Stimulated activated CD4-positive, alpha-beta T cell treated with anti-CD3 and anti-CD28 coated beads, Interleukin-12 subunit alpha, Interleukin-12 subunit beta, amount 100 ng/mL, for 48 hours (primary cell): ENCODE measurements around the gene PLXDC2.

Experiments used
- DNase-seq, 3 donors: peaks; one replicate each; pipeline ENCODE4 v3.0.0-alpha.2; 2020; ENCODE audit warnings: low read depth in 2 of 3, low spot score in 1 of 3

PLXDC2 gene

DNA sequence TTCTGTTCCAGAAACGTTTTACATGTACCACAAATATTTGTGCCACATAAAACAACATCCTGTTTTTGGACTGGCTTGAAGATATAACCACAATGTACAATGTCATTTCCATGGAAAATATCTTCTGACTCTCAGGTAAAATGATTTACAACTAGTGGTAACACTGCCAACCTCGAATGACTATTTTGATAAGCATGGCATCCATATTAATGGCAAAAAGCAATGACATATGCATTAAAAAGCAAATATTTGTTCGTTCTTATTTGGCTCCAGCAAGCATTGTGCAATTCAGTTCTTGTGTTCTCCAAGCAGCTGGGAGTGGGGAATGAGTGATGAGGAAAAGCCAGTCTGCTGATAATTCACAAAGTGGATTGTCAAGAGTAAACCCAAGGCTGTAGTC is 289.0 kb downstream of the PLXDC2 start:
- DNase-seq, result no peak

DNA sequence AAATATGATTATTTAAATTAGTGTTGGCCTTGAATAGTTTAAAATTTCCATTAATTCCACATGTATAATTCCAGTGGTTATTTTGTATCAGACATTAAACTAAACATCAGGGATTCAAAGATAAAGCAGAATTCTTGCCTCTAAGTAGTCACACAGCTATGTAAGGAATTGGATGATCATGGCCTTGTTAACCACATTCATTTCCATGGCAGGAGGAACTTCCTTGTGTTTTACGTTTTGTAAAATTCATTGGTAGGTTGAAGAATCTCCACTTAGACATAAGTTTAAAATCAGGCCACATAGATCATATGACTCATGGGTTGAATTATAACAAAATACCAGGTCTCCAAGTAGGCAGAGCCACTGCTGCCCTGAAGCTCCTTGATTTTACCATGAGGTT is 289.7 kb downstream of the PLXDC2 start:
- no peak for DNase-seq

DNA sequence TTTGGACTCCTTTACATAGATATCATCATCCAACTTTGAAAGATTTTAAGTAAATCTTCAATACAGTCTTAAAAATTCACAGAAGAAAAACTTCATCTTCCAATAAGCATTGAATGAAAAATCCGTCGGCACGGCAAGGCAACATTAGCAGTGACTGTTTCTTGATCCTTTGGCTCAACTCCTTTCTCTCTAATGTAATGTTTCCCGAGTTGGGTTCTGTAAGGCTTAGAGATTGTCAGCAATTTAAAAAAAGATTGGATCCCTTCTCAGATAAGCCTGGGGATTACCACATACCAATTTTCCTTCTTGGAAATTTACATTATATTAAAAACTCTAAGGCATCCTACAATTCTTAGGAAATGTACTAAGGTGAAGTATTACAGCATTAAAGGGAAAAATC is 291.8 kb downstream of the PLXDC2 start:
- DNase-seq, result no peak

DNA sequence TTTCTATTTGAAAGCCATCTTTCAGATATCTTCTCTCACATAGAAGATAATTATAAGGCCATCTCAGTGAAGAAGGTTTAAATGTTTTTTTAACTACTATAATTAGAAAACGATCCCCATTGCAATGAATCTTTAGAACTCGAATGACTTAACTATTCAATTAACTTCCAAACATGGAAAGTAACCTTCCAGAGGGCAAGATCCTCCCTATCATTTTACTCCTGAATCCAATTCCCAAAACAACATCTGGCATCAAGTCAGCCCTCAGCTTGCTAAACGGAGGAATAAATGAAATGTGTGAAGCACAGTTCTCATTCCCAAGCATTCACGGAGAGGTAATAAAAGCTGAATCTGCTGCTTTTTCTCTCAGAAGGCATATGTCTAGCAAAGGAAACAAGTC is 293.4 kb downstream of the PLXDC2 start:
- no peak for DNase-seq

DNA sequence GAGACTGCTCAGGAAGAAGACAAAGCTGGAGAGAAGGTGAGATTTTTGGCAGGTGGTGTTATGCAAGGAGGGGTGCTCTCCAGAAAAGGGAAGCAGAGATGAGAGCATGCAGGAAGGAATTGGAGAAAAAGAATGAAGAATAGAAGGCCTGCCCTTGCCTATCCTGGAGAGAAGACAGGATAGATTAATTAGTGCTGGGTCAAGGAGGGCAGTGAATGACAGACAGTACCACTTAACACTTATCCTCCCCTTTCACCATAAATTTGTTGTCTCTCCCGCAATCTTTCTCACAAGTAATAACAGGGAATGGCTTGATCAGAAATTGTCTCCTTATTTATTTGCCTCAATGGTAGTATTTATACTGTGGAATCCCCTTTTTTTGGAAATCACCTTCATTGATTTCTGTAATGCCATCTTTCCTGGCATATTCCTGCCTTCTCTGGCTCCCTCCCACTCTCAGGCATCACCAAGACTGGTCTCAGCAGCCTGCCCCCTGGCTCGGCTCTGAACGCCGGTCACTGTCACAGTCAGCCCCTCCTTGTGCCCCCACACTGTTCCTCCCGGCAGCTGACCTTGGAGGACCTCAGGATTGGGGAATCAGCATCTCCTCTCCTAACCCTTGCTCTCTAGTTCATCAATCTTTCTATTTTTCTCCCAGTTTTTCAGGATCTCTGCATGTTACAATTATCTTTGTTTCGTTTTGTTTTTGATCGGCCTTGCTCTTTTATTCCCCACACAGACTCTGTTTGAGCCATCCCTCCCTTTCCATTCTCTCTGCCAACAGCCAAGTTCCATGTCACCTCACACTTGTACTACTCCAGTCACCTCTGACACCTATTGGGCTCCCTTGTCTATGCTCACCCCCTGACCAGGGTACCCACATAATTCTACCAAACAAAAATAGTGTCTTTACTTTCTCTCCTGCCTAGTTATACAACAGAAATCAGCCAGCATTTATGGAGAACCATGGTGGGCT is 294.2 kb downstream of the PLXDC2 start:
- DNase-seq, result no peak

DNA sequence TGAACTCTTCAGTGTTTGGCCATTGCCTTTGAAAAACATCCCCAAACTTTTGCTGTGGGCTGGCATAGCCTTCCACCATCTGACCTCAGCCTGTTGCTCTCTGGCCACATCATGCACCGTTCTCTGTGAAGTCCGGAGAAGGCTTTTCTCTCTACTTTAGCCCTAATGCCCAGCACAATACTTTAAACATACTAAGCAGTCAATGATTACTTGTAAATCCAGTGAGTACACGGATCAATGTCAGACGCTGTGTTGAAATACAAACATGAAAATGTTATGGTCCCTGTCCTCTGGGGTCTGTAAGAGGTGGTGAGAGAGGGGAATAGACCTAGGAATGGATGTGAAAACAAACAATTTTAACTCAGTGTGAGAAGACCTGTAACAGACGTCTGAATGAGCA is 297.9 kb downstream of the PLXDC2 start:
- DNase-seq, result no peak

DNA sequence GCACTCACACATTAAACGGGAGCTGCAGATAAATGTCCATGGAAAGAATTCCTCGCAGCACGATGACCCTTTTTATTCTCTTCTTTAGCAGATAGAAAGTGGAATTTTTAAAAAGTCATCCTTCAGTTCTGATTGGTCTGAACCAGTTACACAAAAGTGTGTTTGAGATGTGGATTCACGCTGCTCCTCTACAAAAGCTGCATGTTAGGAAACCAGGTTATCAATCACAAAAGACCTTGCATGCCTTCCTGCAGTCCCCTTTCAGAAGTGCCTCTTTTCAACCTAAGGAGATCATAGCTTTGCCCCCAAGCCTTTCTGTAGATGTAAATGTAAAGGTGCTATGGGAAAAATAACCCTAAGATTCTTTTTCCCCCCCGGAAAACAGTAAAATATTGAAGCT is 299.7 kb downstream of the PLXDC2 start:
- DNase-seq, result no peak

DNA sequence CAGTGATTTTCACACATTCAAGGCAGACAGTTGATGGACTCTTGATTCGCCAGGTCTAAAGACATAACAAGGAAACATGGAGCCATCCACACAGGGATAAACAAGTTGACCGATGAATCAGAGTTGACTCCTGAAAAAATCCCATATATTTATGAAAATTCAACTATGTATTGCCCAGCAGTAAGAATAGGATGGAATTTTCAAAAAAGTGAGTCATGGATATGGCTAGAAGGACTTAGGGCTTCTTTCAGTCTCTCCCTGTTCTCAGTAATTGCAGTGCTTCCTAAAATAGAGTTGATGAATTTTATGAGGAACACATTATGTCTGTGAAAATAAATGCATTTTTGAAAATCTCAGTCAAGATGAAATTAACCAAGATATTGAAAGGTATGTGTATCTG is 301.2 kb downstream of the PLXDC2 start:
- DNase-seq, result no peak

DNA sequence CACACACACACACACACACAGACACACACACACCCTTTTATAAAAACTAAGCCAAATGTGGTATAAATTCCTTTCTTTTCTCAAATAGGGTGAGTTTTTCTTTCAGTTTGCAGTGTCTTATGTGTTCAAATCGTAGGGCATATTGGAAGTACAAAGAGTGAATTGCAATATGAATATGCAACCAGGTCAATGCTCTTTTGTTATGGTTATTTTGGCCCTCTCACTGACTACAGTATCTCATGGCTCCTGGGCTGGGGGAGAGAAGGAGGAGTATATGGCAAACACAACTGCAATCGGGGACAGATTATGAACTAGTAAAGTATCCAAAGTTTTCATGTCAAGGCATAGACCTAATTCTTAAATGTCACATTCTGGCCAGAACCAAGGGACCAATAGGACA is 301.9 kb downstream of the PLXDC2 start:
- no peak for DNase-seq

DNA sequence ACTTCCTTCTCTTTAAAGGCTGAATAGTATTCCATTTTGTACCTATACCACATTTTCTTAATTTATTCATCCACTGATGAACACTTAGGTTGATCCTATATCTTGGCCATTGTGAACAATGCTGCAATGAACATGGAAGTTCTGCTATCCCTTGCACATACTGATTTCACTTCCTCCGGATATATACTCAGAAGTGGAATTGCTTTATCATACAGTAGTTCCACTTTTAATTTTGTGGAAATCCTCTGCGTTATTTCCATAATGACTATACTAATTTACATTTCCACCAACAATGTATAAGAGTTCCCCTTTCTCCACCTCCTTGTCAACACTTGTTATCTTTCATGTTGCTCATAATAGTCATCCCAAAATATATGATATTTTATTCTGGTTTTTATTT is 312.6 kb downstream of the PLXDC2 start:
- no peak for DNase-seq

DNA sequence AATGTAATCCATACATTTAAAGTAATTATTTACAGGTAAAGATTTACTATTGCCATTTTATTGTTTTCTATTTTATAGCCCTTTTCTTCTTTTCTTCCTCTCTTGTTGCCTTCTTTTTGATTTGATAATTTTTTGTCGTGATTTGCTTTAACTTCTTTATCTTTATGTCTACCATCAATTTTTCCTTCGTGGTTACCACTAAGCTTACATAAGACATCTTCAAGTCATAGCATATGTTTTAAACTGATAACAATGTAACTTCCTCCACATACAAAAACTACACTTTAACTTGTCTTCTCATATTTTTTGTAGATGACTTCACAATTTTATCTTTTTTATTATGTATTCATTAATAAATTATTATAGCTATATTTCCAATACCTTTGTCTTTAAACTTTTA is 316.6 kb downstream of the PLXDC2 start:
- no peak for DNase-seq

DNA sequence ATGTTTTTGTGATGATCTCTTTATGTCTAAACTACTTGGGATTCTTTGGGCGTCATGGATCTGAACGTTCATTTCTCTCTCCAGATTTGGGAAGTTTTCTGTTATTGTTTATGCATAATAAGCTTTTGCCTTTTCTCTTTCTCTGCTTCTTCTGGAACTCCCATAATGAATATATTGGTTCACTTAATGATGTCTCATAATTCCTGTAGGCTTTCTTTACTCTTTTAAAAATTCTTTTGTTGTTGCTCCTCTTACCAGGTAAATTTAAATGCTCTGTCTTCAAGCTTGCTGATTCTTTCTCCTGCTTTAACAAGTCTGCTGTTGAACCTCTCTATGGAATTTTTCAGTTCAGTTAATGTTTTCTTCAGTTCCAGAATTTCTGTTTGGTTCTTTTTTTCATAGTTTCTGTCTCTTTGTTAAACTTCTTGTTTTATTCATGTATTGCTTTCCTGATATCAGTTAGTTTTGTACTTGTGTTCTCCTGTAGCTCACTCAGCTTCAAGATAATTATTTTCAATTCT is 317.5 kb downstream of the PLXDC2 start:
- DNase-seq, result no peak

DNA sequence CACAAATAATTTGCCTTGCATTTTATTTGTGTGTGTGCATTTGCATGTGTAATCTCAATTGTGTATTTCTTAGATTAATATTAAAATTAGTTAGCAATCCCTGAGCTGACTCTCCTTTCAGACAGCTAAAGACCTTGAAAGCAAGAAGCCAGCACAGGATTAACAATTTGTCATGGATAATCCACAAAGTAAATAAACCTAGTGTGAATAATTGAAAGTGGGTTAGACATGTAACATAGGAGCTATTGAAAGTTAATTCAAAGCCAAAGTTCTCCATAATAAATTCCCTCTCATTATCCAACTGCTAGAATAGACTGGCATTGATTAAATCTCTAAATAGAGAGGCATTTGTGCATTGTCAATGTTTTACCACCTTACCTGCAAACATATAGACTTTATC is 326.1 kb downstream of the PLXDC2 start:
- no peak for DNase-seq

DNA sequence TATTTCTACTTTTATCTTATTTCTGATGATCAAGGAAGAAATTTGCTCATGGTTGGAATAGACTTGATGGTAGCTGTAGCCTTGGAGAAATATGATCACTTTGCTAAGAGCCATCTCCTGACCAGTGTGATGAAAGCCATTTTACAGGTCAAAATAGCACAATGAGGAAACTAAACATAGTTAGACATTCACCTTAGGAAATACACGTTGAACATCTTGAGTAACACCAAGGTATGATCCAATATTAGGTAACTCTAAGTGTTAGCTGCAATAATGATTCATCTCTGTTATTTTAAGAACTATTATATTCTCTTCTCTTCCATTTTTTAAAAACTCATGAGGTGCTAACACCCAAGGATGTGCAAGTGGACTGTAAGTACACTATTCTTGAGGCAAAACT is 328.0 kb downstream of the PLXDC2 start:
- no peak for DNase-seq

DNA sequence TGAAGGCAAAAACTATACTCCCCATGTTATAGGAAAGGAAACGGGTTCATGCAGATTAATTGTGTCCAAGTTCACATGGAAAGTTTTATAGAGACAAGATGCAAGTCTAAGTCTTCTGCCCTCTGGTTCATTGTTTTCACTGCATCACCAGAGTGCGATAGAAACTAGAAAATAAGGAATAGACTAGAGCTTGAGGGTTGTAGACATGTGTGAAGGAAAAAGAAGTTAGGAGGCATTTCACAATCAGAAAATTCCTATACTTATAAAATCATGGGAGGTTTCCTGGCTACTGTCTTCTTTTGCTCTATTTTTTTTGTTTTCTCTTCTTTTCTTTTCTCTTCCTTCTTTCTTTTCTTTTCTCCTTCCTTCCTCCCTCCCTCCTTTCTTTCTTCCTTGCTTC is 329.8 kb downstream of the PLXDC2 start:
- DNase-seq, result no peak

DNA sequence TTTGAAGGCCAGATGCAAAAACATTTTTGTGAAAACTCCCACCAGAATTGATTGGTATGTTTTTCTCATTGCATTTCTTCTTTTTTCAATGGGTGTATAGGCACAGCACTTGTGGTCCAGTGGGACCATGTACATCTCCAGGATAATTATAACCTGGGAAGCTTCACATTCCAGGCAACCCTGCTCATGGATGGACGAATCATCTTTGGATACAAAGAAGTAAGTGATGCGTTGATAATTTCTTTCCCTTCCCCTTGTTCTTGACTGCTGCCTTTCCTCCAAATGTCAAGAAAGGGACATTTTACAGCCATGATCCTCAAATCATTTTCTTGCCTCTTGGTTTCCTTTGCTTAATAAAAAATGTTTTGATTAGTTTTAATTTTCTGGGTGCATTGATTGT is 331.5 kb downstream of the PLXDC2 start:
- DNase-seq, result no peak

DNA sequence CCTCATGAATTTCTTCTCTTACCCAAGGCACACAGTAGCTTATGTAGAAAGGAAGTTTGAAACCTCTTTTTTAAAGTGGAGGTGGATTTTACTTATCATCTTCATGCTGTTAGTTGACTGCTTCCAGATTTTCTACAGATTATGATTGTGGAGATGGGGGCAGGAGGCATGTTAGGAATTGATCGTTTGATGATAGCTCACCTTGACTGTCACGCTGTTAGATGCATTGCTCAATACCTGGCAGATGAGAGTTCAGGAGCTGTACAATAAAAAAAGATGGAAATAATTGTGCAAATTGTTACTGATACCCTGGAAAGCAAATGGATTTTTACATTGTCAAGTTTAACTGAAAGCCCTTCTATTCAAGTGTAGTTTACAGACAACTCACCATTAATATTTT is 340.3 kb downstream of the PLXDC2 start:
- DNase-seq, result no peak

DNA sequence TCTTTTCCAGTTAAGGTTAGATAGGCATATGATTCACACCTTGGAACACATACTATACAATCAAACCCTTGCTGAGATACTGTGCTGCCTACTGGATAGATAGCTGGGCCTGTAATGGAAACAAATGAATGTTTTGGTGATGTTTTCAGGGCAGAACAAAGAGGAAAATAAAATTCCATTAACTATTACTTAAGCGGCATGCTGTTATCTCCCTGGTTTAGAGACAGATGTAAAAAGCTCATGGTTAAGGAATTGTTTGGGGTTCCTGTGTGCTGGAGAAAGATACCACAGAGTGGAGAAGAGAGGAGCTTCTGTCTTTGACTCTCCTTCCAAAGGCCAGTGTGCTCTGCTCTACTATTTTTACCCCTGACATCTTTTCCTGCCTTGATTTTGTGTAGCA is 341.1 kb downstream of the PLXDC2 start:
- DNase-seq, result no peak

DNA sequence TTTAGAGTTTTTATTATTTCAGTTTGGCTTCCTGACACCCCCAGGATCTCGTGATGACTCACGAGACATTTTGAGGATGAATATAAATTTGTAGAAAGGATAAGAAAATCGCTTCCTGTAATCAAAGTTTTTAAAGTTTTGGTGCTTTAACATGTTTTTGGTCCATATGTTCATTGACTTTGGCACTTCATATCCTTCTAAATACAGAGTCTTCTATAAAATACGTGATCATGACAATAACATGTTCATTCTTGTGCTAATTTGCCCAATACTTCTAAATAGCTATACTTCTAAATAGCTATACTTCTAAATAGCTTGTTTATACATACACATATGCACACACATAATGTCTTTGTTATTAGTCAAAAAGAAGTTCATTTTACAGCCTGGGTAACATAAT is 341.9 kb downstream of the PLXDC2 start:
- no peak for DNase-seq

DNA sequence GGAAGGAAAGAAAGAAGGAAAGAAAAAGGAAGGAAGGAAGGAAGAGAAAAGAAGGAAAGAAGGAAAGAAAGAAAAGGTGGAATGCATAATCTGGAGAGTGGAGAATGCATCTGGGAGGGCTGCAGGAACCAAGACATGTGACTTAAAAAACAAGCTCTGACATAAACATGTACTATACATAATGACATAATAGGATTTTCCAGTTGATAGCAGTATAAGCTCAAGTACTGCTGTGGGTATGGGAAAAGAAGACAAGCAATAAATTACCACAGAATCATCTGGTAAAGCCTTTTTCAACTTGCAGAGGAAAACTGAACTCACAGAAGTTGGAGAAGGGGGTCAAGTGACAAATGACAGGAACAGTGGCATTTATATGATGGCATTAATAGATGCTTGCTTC is 345.9 kb downstream of the PLXDC2 start:
- DNase-seq, result no peak

DNA sequence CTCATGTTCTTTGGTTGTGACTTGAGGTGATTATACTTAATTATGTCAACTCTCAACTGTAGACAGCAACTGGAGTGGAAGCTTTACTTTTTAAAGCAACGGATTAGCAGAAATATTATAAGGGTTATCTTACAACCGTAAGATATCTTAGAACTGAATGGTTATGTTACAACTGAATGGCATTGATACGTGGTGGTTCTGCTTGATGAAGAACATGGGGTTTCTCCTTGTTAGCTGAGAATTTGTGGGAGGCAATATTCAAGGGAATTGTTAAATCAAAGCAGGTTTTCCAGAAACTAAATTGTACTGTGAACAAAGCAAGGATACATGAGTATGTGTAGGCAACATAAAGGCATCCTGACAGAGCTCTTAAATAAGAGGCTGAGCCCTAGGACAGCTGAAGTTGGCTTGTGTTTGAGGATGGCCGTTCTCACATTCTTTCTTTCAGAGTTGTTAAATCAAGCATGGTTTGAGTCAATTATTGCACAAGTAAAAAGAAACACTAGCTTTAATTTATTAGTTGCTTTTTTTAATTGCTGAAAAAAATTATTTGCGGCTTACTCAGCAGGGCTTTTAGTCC is 350.0 kb downstream of the PLXDC2 start:
- no peak for DNase-seq

DNA sequence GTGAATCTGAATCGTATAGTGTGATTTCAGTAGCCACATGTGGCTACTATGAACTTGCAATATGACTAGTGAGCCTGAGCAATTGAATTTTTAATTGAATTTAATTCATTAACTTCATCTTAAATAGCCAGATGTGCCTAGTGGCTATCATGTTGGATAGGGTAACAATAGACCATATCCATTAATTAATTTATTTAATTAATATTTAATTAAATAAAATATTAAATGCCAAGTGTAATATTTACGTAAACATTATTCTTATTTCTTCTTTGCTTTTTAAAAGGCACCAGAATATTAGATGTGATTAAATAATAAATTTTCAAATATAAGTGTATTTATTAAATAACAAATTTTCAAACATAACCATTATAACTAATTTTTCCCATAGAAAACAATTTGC is 354.4 kb downstream of the PLXDC2 start:
- DNase-seq, result no peak

DNA sequence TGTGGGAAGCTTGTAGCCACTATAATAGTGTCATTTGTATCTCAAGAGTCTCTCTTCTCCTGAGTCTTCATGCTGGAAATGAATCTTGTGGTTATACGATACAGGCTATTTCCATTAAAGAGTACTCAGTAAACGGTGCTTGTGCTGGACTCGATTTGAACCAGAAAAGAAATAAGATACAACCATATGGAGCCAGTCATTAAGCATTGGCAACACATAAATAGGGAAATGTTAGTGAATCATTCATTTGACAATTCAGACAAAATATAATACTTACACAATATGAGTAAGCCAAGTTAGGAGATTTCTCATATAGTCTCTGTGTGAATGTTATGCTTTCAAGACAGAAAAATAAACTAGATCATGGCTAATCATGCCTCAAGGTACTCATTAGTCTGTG is 356.8 kb downstream of the PLXDC2 start:
- no peak for DNase-seq
